Bronchial epithelial cell (primary cell): ENCODE results near the gene HIVEP1. TPM values are rescaled to one million over a fixed set of nuclear protein-coding genes. Genes with fewer than 3 reads are reported as not detected.

Experiments
- DNase-seq: peaks from one replicate; pipeline ENCODE4 v3.0.0-alpha.2; 2010; ENCODE audit warnings: low read depth
- FAIRE-seq: peaks from 2 replicates; lab custom pipeline; 2011; peaks lifted over from hg19 to GRCh38; lab: Jason Lieb, UNC
- H3K27me3 ChIP-seq: 2 replicates; pipeline ENCODE4 v1.5.1; 2011; ENCODE audit warnings: low read length; ENCODE audit not compliant: control insufficient read depth, insufficient read depth
- H3K36me3 ChIP-seq: 2 replicates; pipeline ENCODE4 v1.5.1; 2011; ENCODE audit warnings: low read length; ENCODE audit not compliant: control insufficient read depth, insufficient read depth
- H3K4me3 ChIP-seq: 2 replicates; pipeline ENCODE4 v1.5.1; 2011; ENCODE audit warnings: mild to moderate bottlenecking, low read depth, low read length, control low read depth
- CTCF ChIP-seq: IDR thresholded peaks from 2 replicates; pipeline ENCODE4 v1.5.1; 2011; ENCODE audit warnings: mild to moderate bottlenecking, moderate library complexity, low read length, control low read depth, inconsistent platforms; ENCODE audit not compliant: insufficient read depth, severe bottlenecking
- total RNA-seq: library from RNA; depleted of rRNA; stranded (reverse); fragments of >200 nt; gene quantifications from 2 replicates; pipeline ENCODE4 v1.2.1, GENCODE V29; 2014

HIVEP1 gene
- total RNA-seq, 1 donor from 2014 or later = 6.8 TPM

- Histone ChIP-seq H3K36me3 (no peaks in the 10 kb centered on the region), H3K4me3 (no peak overlapping the region), H3K27me3 (no peaks in the 10 kb centered on the region)
- DNase-seq (no peak), FAIRE-seq (no peak)
- no peak for TF ChIP-seq CTCF
Observed at GRCh38 chr6:12094689-12095088, 82.6 kb downstream of the HIVEP1 start.

- no peaks in the 10 kb centered on the region for H3K27me3 ChIP-seq
- TF ChIP-seq CTCF = no peak
- no peak overlapping the region for H3K4me3 ChIP-seq
- FAIRE-seq (no peak), DNase-seq (no peak)
- H3K36me3 ChIP-seq = no peaks in the 10 kb centered on the region
Observed at GRCh38 chr6:12096342-12096741, 84.2 kb downstream of the HIVEP1 start.

GRCh38 chr6:12097791-12098190, 85.7 kb downstream of the HIVEP1 start:
- DNase-seq = peak; percentile 47
- H3K27me3 ChIP-seq = no peaks in the 10 kb centered on the region
- H3K4me3 ChIP-seq = no peak overlapping the region
- H3K36me3 ChIP-seq = no peaks in the 10 kb centered on the region
- TF ChIP-seq CTCF = no peak
- FAIRE-seq = no peak

- Histone ChIP-seq H3K4me3 (no peak overlapping the region), H3K36me3 (no peaks in the 10 kb centered on the region), H3K27me3 (no peaks in the 10 kb centered on the region)
- no peak for TF ChIP-seq CTCF
- no peak for FAIRE-seq
- no peak for DNase-seq
Observed at GRCh38 chr6:12099623-12100338, 87.7 kb downstream of the HIVEP1 start.

GRCh38 chr6:12101048-12101447, 88.9 kb downstream of the HIVEP1 start:
- no peak for TF ChIP-seq CTCF
- Histone ChIP-seq H3K36me3 (no peaks in the 10 kb centered on the region), H3K4me3 (no peak overlapping the region), H3K27me3 (no peaks in the 10 kb centered on the region)
- no peak for DNase-seq
- FAIRE-seq = no peak
